Caki2 (cell line): ENCODE results near the gene EFL1. TPM values are rescaled to one million over a fixed set of nuclear protein-coding genes. Genes with fewer than 3 reads are reported as not detected.

Experiments used
- DNase-seq: peaks from one replicate; pipeline ENCODE4 v3.0.0-alpha.2; 2015; ENCODE audit warnings: low read depth
- in situ Hi-C: cut with HindIII; loops from 2 replicates; pipeline ENCODE4 v1.10.0; 2016; ENCODE audit warnings: low sequenced_read_pairs, low pct_unique_long_range_greater_than_20kb, mixed read lengths
- total RNA-seq: library from RNA; depleted of rRNA; stranded (reverse); fragments of >200 nt; shearing (Covaris generic); gene quantifications from 2 replicates; pipeline ENCODE4 v1.2.3, GENCODE V29; 2014; ENCODE audit warnings: low replicate concordance

Gene EFL1
- total RNA-seq, 1 experiment from 2014 or later, result 3.3 TPM

GRCh38 chr15:82137261-82137660, 125.3 kb downstream of the EFL1 start:
- DNase-seq, result no peak
- in situ Hi-C loops, result no loop called here

DNA sequence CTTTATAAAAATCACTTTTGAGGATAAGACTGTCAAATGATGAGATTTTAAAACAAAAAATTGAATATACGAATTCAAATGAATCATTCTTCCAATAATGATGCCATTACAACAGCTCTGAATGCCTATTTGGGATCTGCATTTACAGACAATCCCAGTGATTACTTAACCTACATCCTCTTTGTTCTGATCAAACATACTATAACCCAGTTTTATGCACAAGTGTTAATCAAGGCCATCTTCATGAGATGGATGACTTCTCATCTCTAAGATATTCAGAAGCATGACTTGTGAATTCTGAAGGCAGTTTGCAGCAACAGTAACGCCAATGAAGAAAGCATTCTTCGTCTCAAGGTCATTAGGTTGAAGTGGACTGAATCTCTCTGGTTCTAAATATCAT, 126.4 kb downstream of the EFL1 start:
- in situ Hi-C loops, result no loop called here
- no peak for DNase-seq

DNA sequence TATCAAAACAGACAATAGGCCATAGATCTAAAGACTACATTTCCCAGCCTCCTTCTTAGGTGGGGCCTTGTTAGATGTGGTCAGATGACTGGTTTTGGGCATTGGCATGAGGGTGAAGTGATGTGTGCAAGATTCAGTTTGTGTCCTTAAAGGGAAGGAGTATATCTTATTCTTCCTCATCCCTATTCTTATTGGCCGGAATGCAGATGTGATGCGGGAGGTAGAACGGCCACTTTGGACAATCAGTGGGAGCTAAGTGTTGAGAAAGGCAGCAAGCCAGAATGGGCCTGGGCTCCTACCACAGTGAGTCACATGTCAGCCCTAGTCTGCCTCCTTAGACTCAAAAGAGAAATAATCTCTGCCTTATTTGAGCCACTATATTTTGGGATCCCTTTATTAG, 126.9 kb downstream of the EFL1 start:
- in situ Hi-C loops, result no loop called here
- no peak for DNase-seq

DNA sequence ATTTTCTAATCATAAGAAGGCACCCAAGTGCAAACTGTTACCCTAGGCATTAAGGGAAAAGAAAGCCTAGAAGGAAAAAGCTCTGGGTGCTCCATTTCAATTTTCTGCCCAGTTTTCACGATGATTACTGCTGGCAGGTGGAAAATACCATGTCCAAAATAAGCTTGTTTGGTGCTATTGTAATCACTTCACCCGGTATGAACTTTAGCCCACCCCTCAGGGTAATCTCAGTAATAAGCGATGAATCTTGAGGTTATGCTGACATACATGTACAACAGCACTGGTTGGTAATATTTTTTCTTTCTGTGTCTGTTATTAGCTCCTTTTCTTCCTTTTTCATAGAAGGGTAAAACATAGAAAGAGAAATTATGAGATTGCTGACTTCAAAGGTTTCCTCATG, 128.1 kb downstream of the EFL1 start:
- in situ Hi-C loops, result no loop called here
- DNase-seq, result no peak

DNA sequence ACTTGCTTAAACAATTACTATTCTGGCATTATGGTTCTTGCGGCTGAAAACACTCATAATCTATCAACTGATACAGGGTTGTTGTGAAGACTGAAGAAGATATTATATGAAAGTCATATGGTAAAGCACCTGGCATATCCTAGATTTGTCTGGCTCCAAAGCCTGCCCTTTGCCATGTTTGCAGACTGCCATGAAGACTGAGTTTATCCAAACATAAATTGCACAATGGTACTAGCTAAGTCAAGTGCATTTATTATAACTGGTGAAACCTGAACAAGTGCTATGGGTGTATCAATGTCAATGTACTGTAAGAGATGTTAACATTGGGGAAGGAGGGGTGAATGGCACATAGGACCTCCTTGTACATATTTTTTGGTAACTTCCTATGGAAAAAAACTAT, 129.3 kb downstream of the EFL1 start:
- in situ Hi-C loops, result no loop called here
- DNase-seq, result no peak

DNA sequence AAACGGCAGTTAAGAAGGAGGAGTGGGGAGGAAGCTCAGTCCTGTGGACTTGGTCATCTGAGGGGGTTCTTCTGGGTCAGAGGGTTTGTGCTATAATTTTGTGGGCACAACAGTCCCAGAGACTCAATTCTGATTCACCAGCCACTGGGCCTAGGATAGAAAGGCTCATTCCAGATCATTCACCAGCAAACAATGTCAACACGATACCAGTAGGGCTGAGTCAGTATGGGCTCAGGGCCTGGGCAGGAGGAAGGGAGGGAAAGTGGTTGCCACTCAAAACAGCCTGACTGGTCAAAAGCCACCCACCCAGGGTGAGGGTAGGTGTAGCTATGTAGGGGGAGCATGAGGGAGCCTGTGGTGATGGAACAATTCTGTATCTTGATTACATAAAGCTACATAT, 129.8 kb downstream of the EFL1 start:
- in situ Hi-C loops, result no loop called here
- DNase-seq, result no peak

GRCh38 chr15:82132096-82132495, 130.4 kb downstream of the EFL1 start:
- no peak for DNase-seq
- in situ Hi-C loops, result no loop called here

DNA sequence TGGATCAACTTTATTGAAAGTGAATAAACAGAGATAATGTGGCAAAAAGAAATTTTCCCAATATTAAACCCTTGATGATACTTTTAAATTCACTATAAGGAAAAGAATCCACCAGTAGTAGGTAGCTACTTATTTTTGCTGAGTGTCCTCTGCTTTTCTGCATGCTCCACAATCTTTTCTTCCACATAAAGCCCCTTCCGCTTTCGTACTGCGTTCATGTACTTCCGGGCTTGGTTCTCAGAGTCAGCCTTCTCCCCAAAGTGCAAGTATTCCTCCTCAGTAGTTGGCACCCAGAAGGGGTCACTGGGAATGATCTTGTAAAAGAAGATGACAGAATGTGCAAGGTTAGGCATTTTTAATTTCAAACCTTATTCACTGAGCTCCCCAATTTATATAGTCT, 132.3 kb downstream of the EFL1 start:
- no peak for DNase-seq
- in situ Hi-C loops, result no loop called here

DNA sequence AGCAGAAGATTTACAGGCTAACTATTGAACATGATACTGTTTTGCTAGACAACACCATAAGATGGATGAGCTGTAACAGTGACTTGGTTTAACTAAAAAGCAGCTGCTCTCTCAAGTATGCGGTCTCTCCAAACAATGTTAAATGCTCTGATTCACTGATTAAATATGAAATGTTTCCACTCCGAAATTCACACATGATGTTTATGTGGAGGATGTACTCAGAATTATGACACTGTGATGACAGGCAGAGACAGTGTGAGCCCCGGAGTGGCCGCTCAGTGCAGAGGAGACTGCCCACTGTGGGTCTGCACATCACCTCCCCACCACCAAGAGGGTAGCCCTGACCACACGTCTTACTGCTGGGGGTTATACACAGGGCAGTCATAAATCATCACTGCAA, 132.8 kb downstream of the EFL1 start:
- no peak for DNase-seq
- in situ Hi-C loops, result no loop called here

GRCh38 chr15:82129149-82129692, 133.3 kb downstream of the EFL1 start:
- in situ Hi-C loops, result no loop called here
- DNase-seq, result no peak

DNA sequence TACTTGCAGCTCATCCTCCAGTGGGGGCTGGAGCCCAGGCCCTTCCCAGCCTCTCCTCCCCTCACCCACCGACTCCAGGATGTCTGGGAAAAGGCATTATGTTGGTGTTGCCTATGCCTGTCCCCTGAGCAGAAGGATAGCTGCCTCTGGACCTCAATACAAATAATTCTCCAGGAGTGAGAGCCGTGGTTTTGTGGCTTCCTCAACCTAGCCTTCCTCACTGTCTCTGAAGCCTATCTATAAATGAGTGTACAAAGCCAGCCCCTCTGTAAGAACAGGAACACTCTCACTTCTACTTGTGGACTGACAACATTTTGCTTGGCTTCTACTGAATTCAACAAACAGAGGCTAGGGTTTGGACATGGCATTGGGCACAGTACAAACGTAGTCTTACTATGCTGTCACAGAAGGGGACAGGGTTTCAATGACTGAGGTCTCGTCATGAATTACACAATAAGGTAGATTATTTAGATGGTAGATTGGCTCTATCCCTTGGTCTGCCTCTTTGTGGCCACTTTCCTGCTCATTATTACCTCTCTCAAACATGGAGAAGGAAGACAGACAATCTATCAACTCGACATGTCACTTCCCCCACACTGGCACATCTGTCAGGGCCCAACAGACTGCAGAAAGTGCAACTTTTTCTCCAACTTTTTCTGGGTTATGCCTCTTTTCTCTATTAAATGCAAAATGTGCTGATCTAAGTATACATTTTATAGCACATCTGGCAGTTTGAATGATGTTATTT, 134.0 kb downstream of the EFL1 start:
- in situ Hi-C loops, result no loop called here
- no peak for DNase-seq

DNA sequence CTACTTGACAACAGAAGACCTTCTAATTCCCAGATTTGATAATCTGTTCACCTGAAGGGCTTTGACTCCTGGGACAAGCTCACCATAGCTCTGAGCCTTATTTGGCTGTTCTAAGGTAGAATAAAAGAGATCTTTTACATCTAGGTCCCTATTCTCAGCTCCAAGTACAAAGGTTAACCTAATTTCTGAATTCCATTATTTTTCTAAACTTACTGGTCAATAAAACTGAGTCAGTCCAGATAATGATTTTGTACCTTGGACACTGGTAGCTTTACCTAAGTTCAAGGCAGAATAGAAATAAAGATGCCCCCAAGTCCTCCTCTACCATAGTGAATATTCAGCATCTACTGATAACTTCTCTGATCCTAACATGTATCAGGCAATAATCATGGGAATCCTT, 135.0 kb downstream of the EFL1 start:
- no peak for DNase-seq
- in situ Hi-C loops, result no loop called here

GRCh38 chr15:82126346-82126745, 136.2 kb downstream of the EFL1 start:
- in situ Hi-C loops, result no loop called here
- DNase-seq, result no peak

DNA sequence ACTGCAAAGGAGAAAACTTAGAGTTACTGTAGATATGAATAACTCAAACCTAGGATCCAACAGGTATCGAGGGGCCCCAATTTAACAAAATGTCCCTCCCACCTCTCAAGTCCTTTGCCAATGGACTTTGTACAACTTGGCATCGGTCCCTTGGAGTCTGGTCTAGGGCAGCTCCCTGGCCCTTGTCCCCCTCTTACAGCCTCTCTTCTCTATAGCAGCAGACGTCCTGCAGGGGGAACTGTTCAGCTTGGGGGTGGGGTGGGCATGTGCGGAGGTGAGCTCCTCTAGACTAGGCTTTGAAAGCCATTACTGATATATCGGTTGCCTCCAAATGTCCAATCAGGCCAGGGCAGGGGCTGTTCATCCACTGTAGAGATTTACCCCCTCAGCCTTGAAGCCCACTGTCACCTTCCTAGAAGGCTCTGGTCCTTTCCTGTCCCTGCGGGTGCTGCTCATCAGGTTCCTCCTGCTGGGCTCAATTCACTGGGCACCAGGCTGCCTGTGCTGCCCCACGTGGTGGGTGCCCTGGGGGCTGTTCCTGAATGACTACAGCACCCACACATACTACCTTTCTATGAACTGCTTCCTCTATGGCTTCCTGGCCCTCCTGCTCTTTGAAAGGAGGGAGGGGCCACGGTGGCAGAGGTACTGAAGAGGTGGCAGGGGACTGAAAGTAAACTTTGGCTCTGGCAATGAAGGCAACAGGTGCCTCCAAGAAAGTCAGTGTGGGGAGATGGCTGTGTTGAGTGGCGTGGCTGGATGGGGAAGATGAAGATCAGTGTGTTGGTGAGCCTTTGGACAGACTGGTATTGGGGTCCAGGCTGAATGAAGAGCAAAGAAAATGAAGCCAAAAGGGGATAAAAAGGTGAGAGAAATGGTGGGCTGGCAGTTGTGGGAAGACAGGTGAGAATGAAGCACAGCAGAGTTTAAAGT, 137.9 kb downstream of the EFL1 start:
- in situ Hi-C loops, result no loop called here
- no peak for DNase-seq

GRCh38 chr15:82122746-82123400, 139.7 kb downstream of the EFL1 start:
- in situ Hi-C loops, result no loop called here
- peak; percentile 41 for DNase-seq

GRCh38 chr15:82118040-82118439, 144.5 kb downstream of the EFL1 start:
- in situ Hi-C loops, result no loop called here
- DNase-seq, result no peak

DNA sequence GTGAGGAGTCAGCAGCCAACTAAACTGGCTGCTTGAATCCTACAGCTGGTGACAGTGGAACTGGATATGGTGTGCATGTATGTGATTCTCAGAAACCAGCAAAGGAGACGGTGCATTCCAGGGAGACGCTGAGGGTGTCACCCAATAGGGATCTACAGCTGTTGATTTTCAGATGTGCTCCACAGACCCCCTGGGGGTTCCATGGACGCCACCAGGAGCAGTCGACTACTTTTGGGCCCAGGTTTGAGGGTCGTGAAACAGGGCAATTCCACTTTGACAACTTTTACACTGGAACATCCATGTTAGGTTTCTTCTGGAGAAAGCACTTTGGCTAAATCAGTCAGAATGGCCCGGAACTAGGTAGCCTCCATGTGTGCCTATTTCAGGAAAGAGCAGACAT, 145.2 kb downstream of the EFL1 start:
- DNase-seq, result no peak
- in situ Hi-C loops, result no loop called here

GRCh38 chr15:82114660-82115059, 147.9 kb downstream of the EFL1 start:
- in situ Hi-C loops, result no loop called here
- no peak for DNase-seq
